ENCODE measurements around the gene SLC24A5. TPM values are rescaled to one million over a fixed set of nuclear protein-coding genes. Genes with fewer than 3 reads are reported as not detected.

SLC24A5 gene
- total and polyA plus RNA-seq, 8 donors, result 0.19 TPM; not detected in 7

- Histone ChIP-seq H3K27ac (no peak overlapping the region), H3K4me1 (no peaks in the 10 kb centered on the region), H3K36me3 (no peaks in the 10 kb centered on the region), H3K9me3 (no peaks in the 10 kb centered on the region), H3K4me3 (no peak overlapping the region), H3K27me3 (no peaks in the 10 kb centered on the region)
- intact Hi-C loops (cut with DNase I), result no loop called here
- no peak for ATAC-seq
- FAIRE-seq, result no peak
- 62% methylated on average over 3 of the region's 3 CpGs for WGBS, 2 donors
- no peak for DNase-seq
- no peak for TF ChIP-seq CTCF (IDR thresholded peaks at IDR 0.05)
Observed at GRCh38 chr15:48168616-48169015, 47.8 kb downstream of the SLC24A5 start.

- Histone ChIP-seq H3K27ac (no peak overlapping the region), H3K4me1 (no peaks in the 10 kb centered on the region), H3K27me3 (no peaks in the 10 kb centered on the region), H3K9me3 (no peaks in the 10 kb centered on the region), H3K36me3 (no peaks in the 10 kb centered on the region), H3K4me3 (no peak overlapping the region)
- TF ChIP-seq CTCF (IDR thresholded peaks at IDR 0.05), result no peak
- no peak for ATAC-seq
- DNase-seq, result no peak
- intact Hi-C loops (cut with DNase I), result no loop called here
- 77 to 97% methylated on average over 1 of the region's 1 CpG for WGBS, 2 donors
- no peak for FAIRE-seq
Observed at GRCh38 chr15:48170981-48171380, 50.2 kb downstream of the SLC24A5 start.

GRCh38 chr15:48175126-48175525 is 54.3 kb downstream of the SLC24A5 start:
- Histone ChIP-seq H3K9me3 (no peaks in the 10 kb centered on the region), H3K27me3 (no peaks in the 10 kb centered on the region), H3K4me3 (no peak overlapping the region), H3K27ac (no peak overlapping the region), H3K4me1 (peaks cover 0 to 7% (median 7%) of the 10 kb centered on the region in 3 donors), H3K36me3 (no peaks in the 10 kb centered on the region)
- intact Hi-C loops (cut with DNase I), result no loop called here
- FAIRE-seq (no peak), ATAC-seq (no peak), DNase-seq (no peak)
- no peak for TF ChIP-seq CTCF (IDR thresholded peaks at IDR 0.05)
- WGBS, 2 donors, result 96 to 98% methylated on average over 3 of the region's 3 CpGs

GRCh38 chr15:48176112-48176511 is 55.3 kb downstream of the SLC24A5 start:
- no peak for ATAC-seq
- TF ChIP-seq CTCF (IDR thresholded peaks at IDR 0.05), result no peak
- no peak for FAIRE-seq
- no peaks in the 10 kb centered on the region for H3K27me3 ChIP-seq
- no peak overlapping the region for H3K27ac ChIP-seq
- 86 to 89% methylated on average over 4 of the region's 4 CpGs for WGBS, 2 donors
- H3K4me3 ChIP-seq, result no peak overlapping the region
- DNase-seq, result no peak
- intact Hi-C loops (cut with DNase I), result no loop called here
- H3K36me3 ChIP-seq, result no peaks in the 10 kb centered on the region
- H3K4me1 ChIP-seq, result peaks cover 0 to 7% (median 7%) of the 10 kb centered on the region in 3 donors
- no peaks in the 10 kb centered on the region for H3K9me3 ChIP-seq

GRCh38 chr15:48176957-48177356 is 56.2 kb downstream of the SLC24A5 start:
- ATAC-seq (no peak), DNase-seq (no peak), FAIRE-seq (no peak)
- TF ChIP-seq CTCF (IDR thresholded peaks at IDR 0.05), result no peak
- WGBS, 2 donors, result 64 to 66% methylated on average over 2 of the region's 2 CpGs
- Histone ChIP-seq H3K36me3 (no peaks in the 10 kb centered on the region), H3K27me3 (no peaks in the 10 kb centered on the region), H3K4me1 (peaks cover 0 to 7% (median 7%) of the 10 kb centered on the region in 3 donors), H3K27ac (peak overlapping the region in 1 of 4 donors; percentile 66), H3K4me3 (peak overlapping the region; percentile 40 to 85 (median 63)), H3K9me3 (no peaks in the 10 kb centered on the region)
- intact Hi-C loops (cut with DNase I), result no loop called here

Measured in pancreas (tissue), 10 donors.